Memory B cell (primary cell): Measurements from ENCODE around the gene AIG1.

Experiments used
- ATAC-seq: fragments of 150-1000 bp; cut with Tn5 transposase; 2 replicates; pipeline ENCODE4 v1.10.0; 2021; ENCODE audit warnings: low read depth, mild to moderate bottlenecking, moderate library complexity
- DNase-seq, 2 donors: peaks; one replicate each; pipeline ENCODE4 v3.0.0; 2022; ENCODE audit warnings: low spot score in 2 of 2
- H3K27ac Mint-ChIP-seq: one replicate; pipeline ENCODE4 v1.8.0; 2022; ENCODE audit warnings: mild to moderate bottlenecking, moderate library complexity, mixed read lengths
- H3K27me3 Mint-ChIP-seq: one replicate; pipeline ENCODE4 v1.8.0; 2022; ENCODE audit warnings: mixed read lengths
- H3K36me3 Mint-ChIP-seq: one replicate; pipeline ENCODE4 v1.8.0; 2022; ENCODE audit warnings: mild to moderate bottlenecking, mixed read lengths
- H3K4me1 Mint-ChIP-seq: one replicate; pipeline ENCODE4 v1.8.0; 2022; ENCODE audit warnings: mixed read lengths
- H3K4me3 Mint-ChIP-seq: one replicate; pipeline ENCODE4 v1.8.0; 2022; ENCODE audit warnings: mild to moderate bottlenecking, moderate library complexity, mixed read lengths
- H3K9me3 Mint-ChIP-seq: one replicate; pipeline ENCODE4 v1.8.0; 2022; ENCODE audit warnings: mixed read lengths

AIG1 gene

DNA sequence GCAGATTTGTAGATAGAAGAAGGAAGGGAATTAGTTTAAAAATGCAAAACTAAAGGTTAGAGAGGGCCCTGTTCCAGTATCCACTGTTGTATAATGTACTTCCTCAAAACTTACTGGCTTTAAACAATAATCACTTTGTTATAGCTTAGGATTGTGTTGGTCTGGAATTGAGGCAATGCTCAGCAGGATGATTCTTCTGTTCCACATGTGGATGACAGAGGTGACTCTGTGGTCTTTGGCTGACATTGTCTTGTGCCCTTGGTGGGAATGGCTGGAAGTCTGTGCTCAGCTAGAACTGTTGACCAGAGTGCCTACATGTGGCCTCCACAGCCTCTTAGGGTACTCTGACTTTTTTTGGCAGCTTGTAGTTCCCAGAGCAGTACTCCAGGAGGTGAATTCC is 143.4 kb downstream of the AIG1 start:
- H3K27ac Mint-ChIP-seq: no peak overlapping the region
- H3K36me3 Mint-ChIP-seq: peaks cover 13% of the 10 kb centered on the region
- H3K9me3 Mint-ChIP-seq: peaks cover 3% of the 10 kb centered on the region

DNA sequence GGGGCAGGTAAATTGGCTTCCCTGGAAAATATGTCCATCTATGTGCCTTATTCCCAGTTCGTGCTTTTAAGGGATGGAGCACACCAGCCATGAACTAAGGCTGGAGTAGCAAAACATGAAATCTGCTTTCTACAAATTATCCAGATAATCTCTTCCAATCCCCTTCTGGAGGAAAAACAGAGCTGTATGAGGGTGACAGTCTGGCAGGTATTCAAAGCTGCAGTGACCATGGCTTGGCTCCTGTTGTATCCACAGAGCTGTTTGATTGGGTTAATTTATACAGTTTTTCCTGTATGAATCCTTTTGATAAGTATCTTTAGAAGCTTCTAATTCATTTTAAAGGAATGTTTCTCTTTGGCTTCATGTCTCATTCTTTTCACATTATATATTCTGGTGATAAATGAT is 144.4 kb downstream of the AIG1 start:
- Mint-ChIP-seq H3K27ac (no peak overlapping the region), H3K9me3 (peaks cover 7% of the 10 kb centered on the region), H3K36me3 (peaks cover 17% of the 10 kb centered on the region), H3K27me3 (no peaks in the 10 kb centered on the region), H3K4me3 (no peak overlapping the region), H3K4me1 (peaks cover under 1% of the 10 kb centered on the region)
- DNase-seq (no peak), ATAC-seq (no peak)

More for the DNA sequence above, 143.4 kb downstream of the AIG1 start:
- Mint-ChIP-seq H3K27me3 (no peaks in the 10 kb centered on the region), H3K4me1 (no peaks in the 10 kb centered on the region), H3K4me3 (no peak overlapping the region)
- ATAC-seq: no peak
- no peak for DNase-seq

DNA sequence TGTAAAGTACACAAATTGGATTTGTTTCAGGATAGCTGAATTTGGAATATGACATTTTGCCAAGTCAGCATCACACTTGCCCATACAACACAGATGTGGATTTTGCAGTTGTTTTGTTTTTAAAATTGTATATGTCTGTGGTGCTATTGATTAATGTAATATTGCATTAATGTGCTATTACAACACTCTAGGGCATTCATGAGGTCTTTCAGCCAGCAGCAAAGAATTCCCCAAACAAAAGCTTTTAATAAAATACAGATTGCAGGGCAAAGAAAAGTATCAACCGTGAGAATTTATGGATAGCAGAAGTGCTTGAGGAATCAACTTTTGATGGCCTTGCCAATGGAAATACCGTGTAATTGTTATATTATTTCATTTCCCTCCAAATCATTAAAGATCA is 144.9 kb downstream of the AIG1 start:
- no peak for DNase-seq
- Mint-ChIP-seq H3K36me3 (peaks cover 19% of the 10 kb centered on the region), H3K27ac (no peak overlapping the region), H3K4me1 (peaks cover 2% of the 10 kb centered on the region), H3K4me3 (no peak overlapping the region), H3K9me3 (peaks cover 7% of the 10 kb centered on the region), H3K27me3 (no peaks in the 10 kb centered on the region)
- ATAC-seq: no peak

- Mint-ChIP-seq H3K9me3 (peaks cover 7% of the 10 kb centered on the region), H3K36me3 (peaks cover 17% of the 10 kb centered on the region), H3K4me3 (no peak overlapping the region), H3K27ac (no peak overlapping the region), H3K27me3 (no peaks in the 10 kb centered on the region), H3K4me1 (peaks cover 2% of the 10 kb centered on the region)
- ATAC-seq: no peak
- DNase-seq: no peak
Observed at GRCh38 chr6:143205991-143206390, 145.3 kb downstream of the AIG1 start.

DNA sequence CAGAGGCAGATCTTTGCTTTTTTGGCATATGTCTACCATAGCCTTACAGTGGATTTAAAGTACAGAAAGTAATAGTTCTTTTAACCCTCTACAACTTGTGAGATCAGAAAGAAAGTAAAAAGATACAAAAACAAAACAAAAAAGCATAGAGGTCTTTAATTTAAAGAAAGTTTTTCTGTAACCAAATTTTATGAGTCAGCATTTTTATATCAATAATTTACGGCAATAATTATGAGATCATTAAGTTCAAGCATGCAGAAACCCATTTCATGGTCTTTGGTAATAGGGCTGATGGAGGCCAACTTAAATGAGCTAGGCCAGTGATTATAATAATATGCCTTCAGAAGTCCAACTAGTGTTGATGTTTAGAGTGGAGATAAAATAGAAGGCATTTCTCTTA is 145.9 kb downstream of the AIG1 start:
- Mint-ChIP-seq H3K27me3 (no peaks in the 10 kb centered on the region), H3K36me3 (peaks cover 17% of the 10 kb centered on the region), H3K9me3 (peaks cover 7% of the 10 kb centered on the region), H3K4me3 (no peak overlapping the region), H3K4me1 (peaks cover 2% of the 10 kb centered on the region), H3K27ac (no peak overlapping the region)
- no peak for DNase-seq
- ATAC-seq: no peak

DNA sequence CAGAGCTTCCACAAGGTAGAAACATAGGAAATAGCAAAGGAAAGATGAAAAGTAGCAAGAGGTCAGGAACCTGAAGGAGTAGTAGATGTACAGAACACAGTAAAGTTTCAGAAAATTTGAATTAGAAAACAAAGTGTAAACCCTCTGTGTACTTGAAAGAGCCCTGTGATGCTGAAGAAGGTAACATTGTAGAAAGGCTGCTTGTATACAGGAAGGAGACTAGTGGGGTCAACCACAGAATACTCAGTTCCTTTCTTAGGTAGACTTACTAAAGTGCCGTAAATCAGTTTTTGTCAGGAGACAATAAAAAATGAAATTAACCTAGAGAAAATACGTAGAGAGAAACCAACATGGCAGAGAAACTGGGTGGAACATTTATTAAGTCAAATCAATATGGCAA is 149.7 kb downstream of the AIG1 start:
- Mint-ChIP-seq H3K36me3 (peaks cover 13% of the 10 kb centered on the region), H3K27ac (no peak overlapping the region), H3K27me3 (no peaks in the 10 kb centered on the region), H3K4me3 (no peak overlapping the region), H3K9me3 (peaks cover 4% of the 10 kb centered on the region), H3K4me1 (peaks cover 2% of the 10 kb centered on the region)
- ATAC-seq: no peak
- no peak for DNase-seq

- H3K4me3 Mint-ChIP-seq: no peak overlapping the region
- H3K36me3 Mint-ChIP-seq: peaks cover 13% of the 10 kb centered on the region
- H3K27me3 Mint-ChIP-seq: no peaks in the 10 kb centered on the region
Observed at GRCh38 chr6:143213859-143214376, 153.2 kb downstream of the AIG1 start.

GRCh38 chr6:143215363-143215762 is 154.7 kb downstream of the AIG1 start:
- Mint-ChIP-seq H3K36me3 (peaks cover 7% of the 10 kb centered on the region), H3K4me3 (no peak overlapping the region), H3K27me3 (no peaks in the 10 kb centered on the region), H3K9me3 (no peaks in the 10 kb centered on the region), H3K27ac (no peak overlapping the region), H3K4me1 (no peaks in the 10 kb centered on the region)
- ATAC-seq (no peak), DNase-seq (no peak)

More at GRCh38 chr6:143213859-143214376, 153.2 kb downstream of the AIG1 start:
- Mint-ChIP-seq H3K9me3 (peaks cover 4% of the 10 kb centered on the region), H3K27ac (no peak overlapping the region), H3K4me1 (peaks cover 2% of the 10 kb centered on the region)
- ATAC-seq (no peak), DNase-seq (no peak)

DNA sequence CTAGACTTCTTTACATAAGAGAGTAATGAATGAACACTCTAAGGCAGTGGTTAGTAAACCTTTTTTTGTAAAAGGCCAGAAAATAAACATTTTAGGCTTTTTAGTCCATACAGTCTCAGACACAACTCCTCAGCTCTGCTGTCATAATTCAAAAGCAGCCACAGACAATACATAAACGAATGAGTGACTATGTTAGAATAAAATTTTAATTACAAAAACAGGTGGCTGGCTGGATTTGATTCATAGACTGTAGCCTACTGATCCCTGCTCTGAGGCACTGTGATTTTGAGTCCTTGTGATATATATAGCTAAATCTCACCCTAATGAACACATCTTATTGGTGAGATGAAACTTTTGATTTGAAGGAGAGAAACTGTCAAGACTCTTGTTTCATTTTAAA is 155.1 kb downstream of the AIG1 start:
- no peaks in the 10 kb centered on the region for H3K27me3 Mint-ChIP-seq
- no peak overlapping the region for H3K27ac Mint-ChIP-seq
- H3K9me3 Mint-ChIP-seq: no peaks in the 10 kb centered on the region
- H3K4me3 Mint-ChIP-seq: no peak overlapping the region
- peaks cover 8% of the 10 kb centered on the region for H3K36me3 Mint-ChIP-seq
- no peaks in the 10 kb centered on the region for H3K4me1 Mint-ChIP-seq
- ATAC-seq (no peak), DNase-seq (no peak)

DNA sequence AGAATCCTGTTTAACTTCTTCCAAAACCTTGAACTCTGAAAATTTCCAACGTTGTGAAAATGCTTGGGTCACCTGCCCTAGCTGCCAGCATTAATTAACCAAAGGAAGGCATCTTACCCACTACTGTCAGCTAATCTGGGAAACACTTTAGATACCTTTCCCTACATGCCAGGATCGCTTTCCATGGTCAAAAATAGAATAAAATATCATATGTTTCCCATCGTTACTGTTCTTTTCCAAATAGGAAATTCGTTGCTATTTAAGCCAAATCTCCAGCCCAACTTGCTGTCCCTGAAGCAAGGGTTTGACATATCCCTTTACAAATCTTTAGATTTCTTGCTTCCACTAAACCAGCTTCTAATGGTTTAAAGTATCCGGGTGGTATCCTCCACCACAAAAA is 157.5 kb downstream of the AIG1 start:
- no peaks in the 10 kb centered on the region for H3K27me3 Mint-ChIP-seq
- ATAC-seq (no peak), DNase-seq (no peak)
- H3K9me3 Mint-ChIP-seq: no peaks in the 10 kb centered on the region
- H3K4me3 Mint-ChIP-seq: no peak overlapping the region
- peaks cover 9% of the 10 kb centered on the region for H3K36me3 Mint-ChIP-seq
- no peaks in the 10 kb centered on the region for H3K4me1 Mint-ChIP-seq
- no peak overlapping the region for H3K27ac Mint-ChIP-seq

DNA sequence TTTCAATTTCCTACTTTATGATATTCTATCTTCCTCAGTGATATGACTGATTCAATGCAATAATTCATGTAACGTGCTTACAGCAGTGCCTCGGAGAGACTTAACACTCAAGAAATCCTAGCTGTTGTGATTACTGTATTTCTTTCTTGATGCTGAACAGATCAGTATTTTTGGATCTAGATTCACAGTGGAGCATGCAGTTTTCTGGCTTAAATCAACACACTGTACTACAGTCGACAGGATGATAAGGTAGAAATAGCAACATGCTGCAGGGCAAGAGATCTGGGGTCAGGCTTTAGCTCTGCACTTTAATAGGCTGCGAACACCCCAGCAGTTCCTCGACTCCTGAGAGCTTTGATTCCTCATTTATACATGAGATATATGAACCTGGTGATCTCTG is 161.0 kb downstream of the AIG1 start:
- DNase-seq (no peak), ATAC-seq (no peak)
- peaks cover 10% of the 10 kb centered on the region for H3K36me3 Mint-ChIP-seq
- H3K27ac Mint-ChIP-seq: no peak overlapping the region
- H3K27me3 Mint-ChIP-seq: no peaks in the 10 kb centered on the region
- no peak overlapping the region for H3K4me3 Mint-ChIP-seq
- no peaks in the 10 kb centered on the region for H3K9me3 Mint-ChIP-seq
- no peaks in the 10 kb centered on the region for H3K4me1 Mint-ChIP-seq

- DNase-seq: no peak
- H3K4me3 Mint-ChIP-seq: no peak overlapping the region
- no peak overlapping the region for H3K27ac Mint-ChIP-seq
- H3K27me3 Mint-ChIP-seq: no peaks in the 10 kb centered on the region
- no peaks in the 10 kb centered on the region for H3K9me3 Mint-ChIP-seq
- H3K36me3 Mint-ChIP-seq: peaks cover 10% of the 10 kb centered on the region
- ATAC-seq: no peak
- no peaks in the 10 kb centered on the region for H3K4me1 Mint-ChIP-seq
Observed at GRCh38 chr6:143222310-143222709, 161.6 kb downstream of the AIG1 start.

DNA sequence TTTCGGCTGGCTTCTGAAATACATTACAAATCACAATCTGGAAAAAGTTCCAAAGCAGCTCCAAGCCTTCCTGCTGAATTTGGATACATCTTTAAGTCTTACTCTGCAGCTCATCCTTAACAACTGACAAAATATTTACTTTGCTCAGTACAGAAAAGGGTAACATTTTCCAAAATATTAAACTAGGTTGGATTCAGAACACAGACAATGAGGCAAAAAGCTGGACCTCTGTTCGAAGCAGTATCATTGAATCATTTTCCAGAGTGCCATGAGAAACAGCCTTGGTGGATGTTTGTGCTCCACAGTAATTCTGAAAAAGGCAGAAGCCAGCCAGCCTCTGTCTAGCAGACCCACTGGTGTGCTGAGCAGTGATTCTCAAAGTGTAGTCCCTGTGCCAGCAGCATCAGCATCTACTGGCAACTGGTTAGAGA is 162.1 kb downstream of the AIG1 start:
- H3K27me3 Mint-ChIP-seq: no peaks in the 10 kb centered on the region
- no peak overlapping the region for H3K4me3 Mint-ChIP-seq
- H3K27ac Mint-ChIP-seq: no peak overlapping the region
- no peaks in the 10 kb centered on the region for H3K9me3 Mint-ChIP-seq
- H3K4me1 Mint-ChIP-seq: no peaks in the 10 kb centered on the region
- H3K36me3 Mint-ChIP-seq: peaks cover 10% of the 10 kb centered on the region
- no peak for DNase-seq
- ATAC-seq: no peak

DNA sequence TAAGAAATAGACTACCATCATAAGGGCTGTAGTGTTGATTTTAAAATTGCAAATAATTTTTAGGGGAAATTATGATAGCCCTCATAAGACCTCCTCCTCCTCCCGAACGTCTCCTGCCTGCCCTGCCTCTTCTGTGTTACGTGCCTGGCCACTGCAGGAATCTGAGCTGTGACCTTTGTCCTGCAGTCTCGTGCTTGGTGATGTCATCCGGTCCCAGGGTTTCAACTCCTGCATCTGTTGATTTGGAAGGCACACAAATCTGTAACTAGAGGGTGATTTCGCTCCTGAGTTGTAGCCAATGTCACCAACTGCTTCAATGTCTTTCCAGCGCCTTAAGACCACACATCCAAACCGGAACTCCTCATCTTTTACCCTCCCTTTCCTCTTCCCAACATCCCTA is 163.2 kb downstream of the AIG1 start:
- H3K27me3 Mint-ChIP-seq: no peaks in the 10 kb centered on the region
- no peaks in the 10 kb centered on the region for H3K4me1 Mint-ChIP-seq
- no peaks in the 10 kb centered on the region for H3K9me3 Mint-ChIP-seq
- H3K36me3 Mint-ChIP-seq: peaks cover 14% of the 10 kb centered on the region
- no peak overlapping the region for H3K4me3 Mint-ChIP-seq
- H3K27ac Mint-ChIP-seq: no peak overlapping the region
- ATAC-seq (no peak), DNase-seq (no peak)

DNA sequence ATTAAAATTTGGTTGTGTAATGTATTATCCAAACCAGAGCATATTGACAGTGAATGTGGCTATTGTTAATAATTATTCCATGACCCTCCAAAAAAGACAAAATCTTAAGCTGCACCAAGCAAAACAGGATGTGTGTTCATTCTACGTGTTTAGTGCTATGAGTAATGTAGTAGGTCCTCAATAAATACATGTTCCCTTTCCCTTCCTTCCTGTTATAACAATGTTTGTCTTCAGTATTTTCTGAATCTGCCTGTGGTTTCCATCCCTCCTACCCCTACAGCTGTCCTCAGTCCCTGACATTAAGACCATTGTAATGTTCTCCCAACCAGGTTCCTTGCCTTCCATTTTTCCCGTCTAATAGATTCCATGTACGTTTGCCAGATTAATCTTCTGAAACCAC is 163.8 kb downstream of the AIG1 start:
- H3K4me3 Mint-ChIP-seq: no peak overlapping the region
- no peaks in the 10 kb centered on the region for H3K27me3 Mint-ChIP-seq
- no peak for DNase-seq
- no peaks in the 10 kb centered on the region for H3K9me3 Mint-ChIP-seq
- no peaks in the 10 kb centered on the region for H3K4me1 Mint-ChIP-seq
- no peak overlapping the region for H3K27ac Mint-ChIP-seq
- ATAC-seq: no peak
- peaks cover 17% of the 10 kb centered on the region for H3K36me3 Mint-ChIP-seq
